Activated CD4-positive, alpha-beta memory T cell treated with anti-CD3 and anti-CD28 coated beads, Interleukin-2, amount 10 ng/mL, durations not matched to agents 7 days and 5 days (primary cell): Measurements from ENCODE around the gene PPP1R9A. TPM values are rescaled to one million over a fixed set of nuclear protein-coding genes. Genes with fewer than 3 reads are reported as not detected.

Experiments
- CTCF ChIA-PET: fragments of 350-600 bp; sonication (Branson Sonifier 250); formaldehyde crosslinking; loops from one replicate; lab custom pipeline; 2021; ENCODE audit warnings: antibody characterized with exemption, inconsistent platforms; lab: Charles Lee
- POLR2A ChIA-PET: fragments of 350-600 bp; sonication (Branson Sonifier 250); formaldehyde crosslinking; loops from one replicate; lab custom pipeline; 2021; ENCODE audit warnings: antibody characterized with exemption; lab: Charles Lee
- DNase-seq: peaks from one replicate; pipeline ENCODE4 v3.0.0-alpha.2; 2020
- H3K27ac Mint-ChIP-seq: one replicate; pipeline ENCODE4 v1.8.0; 2021; ENCODE audit warnings: mild to moderate bottlenecking, mixed read lengths
- H3K27me3 Mint-ChIP-seq: one replicate; pipeline ENCODE4 v1.8.0; 2021; ENCODE audit warnings: mixed read lengths
- H3K36me3 Mint-ChIP-seq: one replicate; pipeline ENCODE4 v1.8.0; 2021; ENCODE audit warnings: low read depth, mixed read lengths
- H3K4me1 Mint-ChIP-seq: one replicate; pipeline ENCODE4 v1.8.0; 2021; ENCODE audit warnings: mixed read lengths
- H3K4me3 Mint-ChIP-seq: one replicate; pipeline ENCODE4 v1.8.0; 2021; ENCODE audit warnings: mild to moderate bottlenecking, mixed read lengths
- H3K9me3 Mint-ChIP-seq: one replicate; pipeline ENCODE4 v1.8.0; 2021; ENCODE audit warnings: mixed read lengths
- total RNA-seq, 2 experiments: library from RNA; stranded (reverse); gene quantifications; one replicate each; pipeline ENCODE4 v1.2.3, GENCODE V29; 2021

PPP1R9A gene
- not detected for total RNA-seq

GRCh38 chr7:94907026-94907810 is at the start of gene PPP1R9A:
Gene PPP1R9A (plus strand): TSS chr7:94907594. CDS start chr7:94910114, 2,520 bp downstream.
- no peaks in the 10 kb centered on the region for H3K36me3 Mint-ChIP-seq

GRCh38 chr7:94871132-94871531 is 36.3 kb upstream of the PPP1R9A start:
- Mint-ChIP-seq H3K9me3 (no peaks in the 10 kb centered on the region), H3K4me1 (no peaks in the 10 kb centered on the region), H3K27me3 (no peaks in the 10 kb centered on the region), H3K36me3 (no peaks in the 10 kb centered on the region), H3K27ac (no peak overlapping the region), H3K4me3 (no peak overlapping the region)
- no peak for DNase-seq
- ChIA-PET POLR2A (no interaction called here), CTCF (no interaction called here)

More at GRCh38 chr7:94907026-94907810, at the start of gene PPP1R9A:
- H3K4me1 Mint-ChIP-seq: peaks cover 2% of the 10 kb centered on the region
- ChIA-PET POLR2A (no interaction called here), CTCF (no interaction called here)
- H3K9me3 Mint-ChIP-seq: no peaks in the 10 kb centered on the region
- H3K4me3 Mint-ChIP-seq: no peak within 1 kb of the TSS
- DNase-seq: no peak
- H3K27ac Mint-ChIP-seq: no peak within 1 kb of the TSS
- H3K27me3 Mint-ChIP-seq: peaks cover 47% of the 10 kb centered on the region

- CTCF ChIA-PET: no interaction called here
- H3K36me3 Mint-ChIP-seq: no peaks in the 10 kb centered on the region
- no peaks in the 10 kb centered on the region for H3K27me3 Mint-ChIP-seq
- no peak for DNase-seq
- no peak overlapping the region for H3K27ac Mint-ChIP-seq
- POLR2A ChIA-PET: no interaction called here
- no peaks in the 10 kb centered on the region for H3K4me1 Mint-ChIP-seq
- H3K9me3 Mint-ChIP-seq: peaks cover 4% of the 10 kb centered on the region
- H3K4me3 Mint-ChIP-seq: no peak overlapping the region
These were observed 34.2 kb upstream of the PPP1R9A start for GRCh38 chr7:94873239-94873638.

- H3K4me3 Mint-ChIP-seq: no peak overlapping the region
- CTCF ChIA-PET: no interaction called here
These were observed 33.2 kb upstream of the PPP1R9A start for GRCh38 chr7:94874036-94874785.

GRCh38 chr7:94875201-94875600 is 32.2 kb upstream of the PPP1R9A start:
- Mint-ChIP-seq H3K4me1 (no peaks in the 10 kb centered on the region), H3K36me3 (no peaks in the 10 kb centered on the region), H3K9me3 (peaks cover 8% of the 10 kb centered on the region), H3K27ac (no peak overlapping the region), H3K4me3 (no peak overlapping the region), H3K27me3 (no peaks in the 10 kb centered on the region)
- ChIA-PET POLR2A (no interaction called here), CTCF (no interaction called here)
- DNase-seq: no peak

More at GRCh38 chr7:94874036-94874785, 33.2 kb upstream of the PPP1R9A start:
- Mint-ChIP-seq H3K27me3 (no peaks in the 10 kb centered on the region), H3K4me1 (no peaks in the 10 kb centered on the region), H3K9me3 (peaks cover 8% of the 10 kb centered on the region), H3K27ac (no peak overlapping the region), H3K36me3 (no peaks in the 10 kb centered on the region)
- POLR2A ChIA-PET: no interaction called here
- no peak for DNase-seq

- H3K4me3 Mint-ChIP-seq: no peak overlapping the region
- ChIA-PET CTCF (interaction anchor here (0.6 kb wide), 1 partner anchor 416 kb away, joined by 3 read pairs; no protein-coding TSS in a partner anchor), POLR2A (no interaction called here)
- H3K36me3 Mint-ChIP-seq: no peaks in the 10 kb centered on the region
- H3K27me3 Mint-ChIP-seq: no peaks in the 10 kb centered on the region
- no peaks in the 10 kb centered on the region for H3K4me1 Mint-ChIP-seq
- H3K27ac Mint-ChIP-seq: no peak overlapping the region
- peaks cover 8% of the 10 kb centered on the region for H3K9me3 Mint-ChIP-seq
- no peak for DNase-seq
These were observed 29.4 kb upstream of the PPP1R9A start for GRCh38 chr7:94877731-94878670.

- Mint-ChIP-seq H3K4me1 (no peaks in the 10 kb centered on the region), H3K27me3 (no peaks in the 10 kb centered on the region), H3K4me3 (no peak overlapping the region), H3K36me3 (no peaks in the 10 kb centered on the region), H3K9me3 (peaks cover 5% of the 10 kb centered on the region), H3K27ac (no peak overlapping the region)
- POLR2A ChIA-PET: no interaction called here
- DNase-seq: no peak
- CTCF ChIA-PET: no interaction called here
These were observed 24.5 kb upstream of the PPP1R9A start for GRCh38 chr7:94882891-94883290.

- no peaks in the 10 kb centered on the region for H3K36me3 Mint-ChIP-seq
- no peak for DNase-seq
- H3K27me3 Mint-ChIP-seq: no peaks in the 10 kb centered on the region
- no peak overlapping the region for H3K4me3 Mint-ChIP-seq
- H3K27ac Mint-ChIP-seq: no peak overlapping the region
- peaks cover under 1% of the 10 kb centered on the region for H3K9me3 Mint-ChIP-seq
- no peaks in the 10 kb centered on the region for H3K4me1 Mint-ChIP-seq
- ChIA-PET POLR2A (no interaction called here), CTCF (no interaction called here)
These were observed 23.8 kb upstream of the PPP1R9A start for GRCh38 chr7:94883616-94884015.

- no peak for DNase-seq
- no peak overlapping the region for H3K27ac Mint-ChIP-seq
- H3K36me3 Mint-ChIP-seq: no peaks in the 10 kb centered on the region
- H3K4me1 Mint-ChIP-seq: no peaks in the 10 kb centered on the region
- ChIA-PET POLR2A (no interaction called here), CTCF (no interaction called here)
- H3K27me3 Mint-ChIP-seq: no peaks in the 10 kb centered on the region
- no peak overlapping the region for H3K4me3 Mint-ChIP-seq
- H3K9me3 Mint-ChIP-seq: no peaks in the 10 kb centered on the region
These were observed 18.8 kb upstream of the PPP1R9A start for GRCh38 chr7:94888551-94888950.

GRCh38 chr7:94888995-94889523 is 18.3 kb upstream of the PPP1R9A start:
- H3K4me3 Mint-ChIP-seq: no peak overlapping the region
- ChIA-PET CTCF (no interaction called here), POLR2A (no interaction called here)
- no peaks in the 10 kb centered on the region for H3K36me3 Mint-ChIP-seq
- no peaks in the 10 kb centered on the region for H3K4me1 Mint-ChIP-seq
- no peak overlapping the region for H3K27ac Mint-ChIP-seq
- no peaks in the 10 kb centered on the region for H3K9me3 Mint-ChIP-seq
- no peak for DNase-seq
- H3K27me3 Mint-ChIP-seq: no peaks in the 10 kb centered on the region

- CTCF ChIA-PET: no interaction called here
- POLR2A ChIA-PET: no interaction called here
- no peak overlapping the region for H3K4me3 Mint-ChIP-seq
These were observed 17.2 kb upstream of the PPP1R9A start for GRCh38 chr7:94890216-94890615.

GRCh38 chr7:94893661-94894060 is 13.7 kb upstream of the PPP1R9A start:
- Mint-ChIP-seq H3K4me3 (no peak overlapping the region), H3K4me1 (no peaks in the 10 kb centered on the region), H3K36me3 (no peaks in the 10 kb centered on the region), H3K27me3 (no peaks in the 10 kb centered on the region), H3K27ac (no peak overlapping the region), H3K9me3 (no peaks in the 10 kb centered on the region)
- POLR2A ChIA-PET: no interaction called here
- CTCF ChIA-PET: no interaction called here
- DNase-seq: no peak

More at GRCh38 chr7:94890216-94890615, 17.2 kb upstream of the PPP1R9A start:
- H3K36me3 Mint-ChIP-seq: no peaks in the 10 kb centered on the region
- DNase-seq: no peak
- no peaks in the 10 kb centered on the region for H3K9me3 Mint-ChIP-seq
- no peaks in the 10 kb centered on the region for H3K4me1 Mint-ChIP-seq
- no peak overlapping the region for H3K27ac Mint-ChIP-seq
- H3K27me3 Mint-ChIP-seq: no peaks in the 10 kb centered on the region
